ENCODE measurements around the gene MED17. TPM values are rescaled to one million over a fixed set of nuclear protein-coding genes. Genes with fewer than 3 reads are reported as not detected.

MED17 gene
- polyA plus RNA-seq, 1 experiment = 23.1 TPM

DNA sequence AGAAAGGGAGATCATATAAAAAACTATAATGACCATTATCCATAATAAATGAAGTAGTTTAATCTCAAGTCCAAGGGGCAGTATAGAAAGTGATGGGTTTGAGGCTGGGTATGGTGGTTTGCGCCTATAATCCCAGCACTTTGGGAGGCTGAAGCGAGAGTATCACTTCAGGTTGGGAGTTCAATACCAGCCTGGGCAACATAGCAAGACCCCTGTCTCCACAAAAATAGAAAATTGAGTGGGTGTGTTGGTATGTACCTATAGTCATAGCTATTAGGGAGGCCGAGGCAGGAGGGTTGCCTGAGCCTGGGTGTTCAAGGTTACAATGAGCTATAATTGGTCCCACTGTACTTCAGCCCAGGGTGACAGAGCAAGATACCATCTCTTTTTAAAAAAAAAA, 23.9 kb downstream of the MED17 start:
- POLR2A ChIA-PET = interaction anchor here (0.7 to 1.0 kb wide), 2 partner anchors 24 to 109 kb away, joined by 3 to 8 read pairs; partner anchors contain the start of gene MED17

DNA sequence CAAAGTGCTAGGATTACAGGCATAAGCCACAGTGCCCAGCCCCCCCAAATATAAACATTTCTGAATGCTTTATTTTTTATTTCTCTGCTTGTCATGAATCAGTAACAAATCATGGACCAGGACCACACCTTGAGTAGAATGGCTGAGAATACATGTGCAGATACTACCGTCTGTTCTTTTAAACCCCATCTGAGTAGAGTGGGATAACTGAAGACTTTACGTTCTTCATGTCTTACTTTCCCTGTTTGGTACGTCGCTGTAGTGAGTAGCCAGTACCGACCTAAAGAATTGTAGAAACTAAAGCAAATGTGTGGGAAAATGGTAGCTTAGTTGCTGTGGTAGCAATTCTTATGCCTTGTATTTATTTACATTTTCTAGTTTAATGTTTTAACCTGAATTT, 29.9 kb downstream of the MED17 start:
- CTCF ChIA-PET = no interaction called here
- Histone ChIP-seq H3K4me3 (ENCODE audit: low read depth, low read length) (no peak overlapping the region), H3K27ac (ENCODE audit: low read depth, low read length) (no peak overlapping the region), H3K9me3 (ENCODE audit: control insufficient read depth, insufficient read depth, low read length) (no peaks in the 10 kb centered on the region), H3K27me3 (ENCODE audit: control insufficient read depth, insufficient read depth, low read length) (no peaks in the 10 kb centered on the region)
- DNase-seq (ENCODE audit: low read depth, low spot score) = no peak
- TF ChIP-seq, protein P1, sequence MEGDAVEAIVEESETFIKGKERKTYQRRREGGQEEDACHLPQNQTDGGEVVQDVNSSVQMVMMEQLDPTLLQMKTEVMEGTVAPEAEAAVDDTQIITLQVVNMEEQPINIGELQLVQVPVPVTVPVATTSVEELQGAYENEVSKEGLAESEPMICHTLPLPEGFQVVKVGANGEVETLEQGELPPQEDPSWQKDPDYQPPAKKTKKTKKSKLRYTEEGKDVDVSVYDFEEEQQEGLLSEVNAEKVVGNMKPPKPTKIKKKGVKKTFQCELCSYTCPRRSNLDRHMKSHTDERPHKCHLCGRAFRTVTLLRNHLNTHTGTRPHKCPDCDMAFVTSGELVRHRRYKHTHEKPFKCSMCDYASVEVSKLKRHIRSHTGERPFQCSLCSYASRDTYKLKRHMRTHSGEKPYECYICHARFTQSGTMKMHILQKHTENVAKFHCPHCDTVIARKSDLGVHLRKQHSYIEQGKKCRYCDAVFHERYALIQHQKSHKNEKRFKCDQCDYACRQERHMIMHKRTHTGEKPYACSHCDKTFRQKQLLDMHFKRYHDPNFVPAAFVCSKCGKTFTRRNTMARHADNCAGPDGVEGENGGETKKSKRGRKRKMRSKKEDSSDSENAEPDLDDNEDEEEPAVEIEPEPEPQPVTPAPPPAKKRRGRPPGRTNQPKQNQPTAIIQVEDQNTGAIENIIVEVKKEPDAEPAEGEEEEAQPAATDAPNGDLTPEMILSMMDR (IDR thresholded peaks at IDR 0.05; ENCODE audit: low read depth, low read length) = no peak
- POLR2A ChIA-PET = no interaction called here

More for the DNA sequence above, 23.9 kb downstream of the MED17 start:
- H3K27ac ChIP-seq (ENCODE audit: low read depth, low read length) = no peak overlapping the region
- no peaks in the 10 kb centered on the region for H3K9me3 ChIP-seq (ENCODE audit: control insufficient read depth, insufficient read depth, low read length)
- TF ChIP-seq, protein P1 (IDR thresholded peaks at IDR 0.05; ENCODE audit: low read depth, low read length) = no peak
- H3K27me3 ChIP-seq (ENCODE audit: control insufficient read depth, insufficient read depth, low read length) = no peaks in the 10 kb centered on the region
- CTCF ChIA-PET = no interaction called here
- no peak overlapping the region for H3K4me3 ChIP-seq (ENCODE audit: low read depth, low read length)
- no peak for DNase-seq (ENCODE audit: low read depth, low spot score)

DNA sequence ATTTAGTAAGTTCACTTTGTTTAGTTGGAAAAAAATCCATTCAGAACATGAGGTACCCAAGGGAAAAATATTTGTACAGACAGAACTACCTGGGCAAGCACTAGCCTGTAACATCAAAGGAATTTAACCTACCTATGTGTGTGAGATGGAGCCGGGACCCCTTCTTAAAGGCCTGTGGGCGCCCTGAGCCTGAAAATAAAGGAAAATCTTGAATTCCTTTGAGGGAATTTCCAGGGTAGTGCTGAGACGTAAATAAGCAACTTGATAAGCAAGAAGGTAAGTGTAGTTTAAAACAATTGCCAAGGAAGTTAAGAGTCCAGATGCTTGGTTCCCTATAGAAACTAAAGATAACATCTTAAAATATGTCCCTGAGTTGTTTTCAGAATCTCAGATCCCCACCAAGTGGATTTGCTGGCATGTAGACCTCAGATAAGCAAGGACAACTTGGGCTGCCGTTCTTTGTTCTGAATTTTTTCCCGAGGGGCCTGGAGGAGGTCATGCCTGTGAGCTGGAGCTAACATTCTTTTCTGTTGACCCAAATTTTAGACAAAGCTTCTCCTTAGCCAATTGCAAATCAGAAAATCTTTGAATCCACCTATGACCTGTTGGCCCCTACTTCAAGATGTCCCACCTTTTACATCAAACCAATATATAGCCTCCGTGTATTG, 31.0 kb downstream of the MED17 start:
- TF ChIP-seq, protein P1 (IDR thresholded peaks at IDR 0.05; ENCODE audit: low read depth, low read length) = no peak
- H3K4me3 ChIP-seq (ENCODE audit: low read depth, low read length) = no peak overlapping the region
- ChIA-PET CTCF (no interaction called here), POLR2A (no interaction called here)
- DNase-seq (ENCODE audit: low read depth, low spot score) = no peak
- no peaks in the 10 kb centered on the region for H3K9me3 ChIP-seq (ENCODE audit: control insufficient read depth, insufficient read depth, low read length)
- H3K27ac ChIP-seq (ENCODE audit: low read depth, low read length) = no peak overlapping the region
- H3K27me3 ChIP-seq (ENCODE audit: control insufficient read depth, insufficient read depth, low read length) = no peaks in the 10 kb centered on the region

DNA sequence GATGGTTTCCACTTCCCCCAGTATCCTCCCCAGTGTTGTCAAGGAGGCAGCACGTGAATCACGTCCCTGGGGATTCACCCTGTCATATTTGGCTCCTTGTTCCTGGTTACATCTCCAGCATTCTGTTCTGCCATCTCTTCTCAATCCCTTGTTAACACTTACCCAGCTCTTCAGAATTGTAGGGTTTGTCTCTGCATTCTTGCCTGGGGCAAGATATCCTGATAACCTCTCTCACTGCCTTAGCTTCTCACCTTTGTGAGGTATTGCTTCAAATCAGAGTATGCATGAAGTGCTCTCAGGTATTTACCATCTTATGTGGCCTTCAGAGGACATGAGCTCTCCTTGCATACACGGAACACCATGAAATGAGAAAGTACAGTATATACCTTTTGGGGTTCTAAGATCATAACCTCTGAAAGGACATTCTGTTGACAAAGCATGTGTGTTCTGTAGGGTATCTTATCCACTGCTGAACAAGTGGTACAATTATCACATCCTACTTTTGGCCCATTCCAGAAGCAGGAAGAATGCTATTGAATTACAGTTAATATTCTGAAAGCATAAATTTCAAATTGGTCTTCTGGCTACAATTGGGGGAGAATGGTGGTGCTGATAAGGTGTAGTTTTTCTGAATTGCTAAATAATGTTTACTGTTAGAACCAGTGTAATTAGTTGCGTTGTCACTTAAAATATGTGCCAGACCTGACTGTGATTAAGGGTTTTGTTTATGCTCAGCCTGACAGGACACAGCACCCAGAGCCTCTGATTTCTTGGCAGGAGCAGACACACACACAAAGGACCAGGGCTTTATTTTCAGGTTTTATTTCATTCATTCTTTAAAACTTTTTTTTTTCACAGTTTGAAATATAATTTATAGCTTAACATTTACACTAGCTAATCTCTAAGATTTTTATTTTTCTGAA, 33.6 kb downstream of the MED17 start:
- no peak overlapping the region for H3K27ac ChIP-seq (ENCODE audit: low read depth, low read length)
- no peak for DNase-seq (ENCODE audit: low read depth, low spot score)
- ChIA-PET POLR2A (interaction anchor here (0.6 to 0.9 kb wide), 2 partner anchors 16 to 22 kb away, joined by 3 to 7 read pairs; no protein-coding TSS in a partner anchor), CTCF (interaction anchor here (0.6 kb wide), 1 partner anchor 21 kb away, joined by 6 read pairs; no protein-coding TSS in a partner anchor)
- TF ChIP-seq, protein P1 (IDR thresholded peaks at IDR 0.05; ENCODE audit: low read depth, low read length) = no peak
- no peak overlapping the region for H3K4me3 ChIP-seq (ENCODE audit: low read depth, low read length)
- no peaks in the 10 kb centered on the region for H3K9me3 ChIP-seq (ENCODE audit: control insufficient read depth, insufficient read depth, low read length)
- no peaks in the 10 kb centered on the region for H3K27me3 ChIP-seq (ENCODE audit: control insufficient read depth, insufficient read depth, low read length)
